NCI-H345 treated with DMSO at 0.1 percent for 48 hours (cell line): Measurements from ENCODE around the gene FRMD4A.
A peak's percentile ranks its signal among the peaks of the same experiment; 100 is the strongest.

Source experiments
- DNase-seq: peaks from one replicate; lab custom pipeline; 2025; ENCODE audit not compliant: unreplicated experiment; lab: John Stamatoyannopoulos, UW

FRMD4A gene

DNA sequence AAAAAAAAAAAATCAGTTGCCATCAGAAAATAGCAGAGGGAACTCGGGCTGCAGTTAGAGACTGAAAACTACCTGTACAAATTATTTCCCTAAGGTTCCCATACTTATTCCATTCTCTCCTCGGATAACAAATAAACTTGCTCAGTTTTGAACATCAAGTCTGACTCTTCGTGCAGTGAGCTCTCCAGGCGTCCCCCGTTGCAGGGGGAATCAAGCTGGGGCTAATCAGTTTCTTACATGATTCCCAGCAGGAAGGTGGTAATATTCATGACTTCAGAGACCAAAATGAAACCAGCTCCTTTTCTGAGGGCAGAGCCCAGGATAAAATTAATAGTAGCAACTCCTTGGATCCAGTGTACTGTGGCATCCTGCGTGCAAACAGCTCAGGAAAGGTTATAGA lies 135.3 kb downstream of the FRMD4A start:
- no peak for DNase-seq

- DNase-seq = no peak
Observed at GRCh38 chr10:14192746-14193145, 138.0 kb downstream of the FRMD4A start.

DNA sequence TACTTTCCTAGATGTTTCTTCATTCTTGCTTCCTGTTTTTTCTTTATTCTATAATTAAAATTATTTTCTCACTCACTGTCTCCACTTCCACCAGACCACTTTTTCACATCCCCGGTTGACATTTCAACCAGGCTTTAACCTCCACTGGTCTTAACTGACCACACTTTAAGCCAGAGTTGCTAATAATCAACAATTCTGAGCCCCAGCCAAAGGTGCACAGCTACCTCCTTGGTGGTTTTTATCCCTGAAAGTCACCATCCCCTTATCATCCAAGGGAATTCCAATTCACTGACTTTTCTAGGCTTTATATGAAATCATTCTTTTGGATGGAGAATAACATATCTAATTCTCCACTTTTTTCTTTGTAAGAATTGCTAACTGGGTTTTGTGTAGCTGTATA lies 138.9 kb downstream of the FRMD4A start:
- DNase-seq = no peak

- DNase-seq = no peak
Observed at GRCh38 chr10:14191407-14191806, 139.3 kb downstream of the FRMD4A start.

DNA sequence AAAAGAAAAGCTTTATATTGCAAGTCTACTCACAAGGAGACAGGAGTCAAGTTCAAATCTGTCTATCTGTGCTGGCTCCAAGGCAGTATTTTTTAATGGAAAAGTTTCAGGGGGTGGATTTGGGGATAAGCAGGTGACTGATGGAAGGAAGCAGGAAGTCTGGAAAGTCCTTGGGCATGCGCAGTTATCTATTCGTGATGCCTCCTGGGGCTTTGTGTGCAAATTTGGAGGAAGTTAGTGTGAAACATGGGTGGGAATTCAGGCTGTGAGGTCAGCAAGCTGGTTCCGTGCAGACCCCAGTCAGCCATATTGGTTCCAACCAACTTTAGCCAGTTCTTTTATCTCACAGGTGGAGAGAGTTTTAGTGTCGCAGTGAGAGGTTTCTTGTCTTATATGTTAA lies 140.0 kb downstream of the FRMD4A start:
- DNase-seq = no peak

- no peak for DNase-seq
Observed at GRCh38 chr10:14186245-14186644, 144.5 kb downstream of the FRMD4A start.

DNA sequence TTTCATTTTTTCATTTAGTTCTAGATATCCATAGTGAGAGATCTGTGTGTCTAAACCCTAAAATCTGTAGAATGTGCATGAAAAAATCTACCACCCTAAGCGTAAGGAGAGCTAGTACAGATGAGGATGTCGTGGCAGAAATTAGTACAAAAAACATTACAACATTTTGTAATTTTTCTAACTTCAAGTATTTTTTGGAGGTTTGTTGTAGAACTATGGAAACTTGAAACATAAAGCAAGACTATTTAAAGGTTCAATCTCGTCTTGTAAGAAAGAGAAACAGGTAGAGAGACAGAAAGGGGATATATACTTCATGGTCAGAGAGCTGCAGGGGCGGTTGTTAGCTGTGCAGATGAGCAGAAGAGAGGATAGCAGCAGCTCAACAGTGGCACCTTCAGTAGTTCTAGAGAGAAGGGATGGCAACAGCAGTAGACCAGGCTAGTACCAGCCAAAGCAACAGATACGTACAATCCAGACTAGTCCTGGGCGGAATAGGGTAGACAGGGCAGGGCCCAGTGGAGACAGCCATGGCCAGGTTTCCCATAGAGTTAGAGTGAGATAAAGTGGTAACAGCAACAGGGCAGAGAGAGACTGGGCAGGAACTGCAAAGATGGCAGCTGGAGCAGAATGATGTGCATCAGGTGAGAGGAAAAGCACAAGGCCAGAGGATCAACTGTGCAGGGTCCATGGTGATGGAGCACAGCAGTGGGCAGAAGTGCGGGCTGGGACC lies 145.2 kb downstream of the FRMD4A start:
- no peak for DNase-seq

- DNase-seq = no peak
Observed at GRCh38 chr10:14184841-14185315, 145.8 kb downstream of the FRMD4A start.

GRCh38 chr10:14182781-14183180 lies 147.9 kb downstream of the FRMD4A start:
- DNase-seq = no peak

- DNase-seq = no peak
Observed at GRCh38 chr10:14181567-14181936, 149.2 kb downstream of the FRMD4A start.

DNA sequence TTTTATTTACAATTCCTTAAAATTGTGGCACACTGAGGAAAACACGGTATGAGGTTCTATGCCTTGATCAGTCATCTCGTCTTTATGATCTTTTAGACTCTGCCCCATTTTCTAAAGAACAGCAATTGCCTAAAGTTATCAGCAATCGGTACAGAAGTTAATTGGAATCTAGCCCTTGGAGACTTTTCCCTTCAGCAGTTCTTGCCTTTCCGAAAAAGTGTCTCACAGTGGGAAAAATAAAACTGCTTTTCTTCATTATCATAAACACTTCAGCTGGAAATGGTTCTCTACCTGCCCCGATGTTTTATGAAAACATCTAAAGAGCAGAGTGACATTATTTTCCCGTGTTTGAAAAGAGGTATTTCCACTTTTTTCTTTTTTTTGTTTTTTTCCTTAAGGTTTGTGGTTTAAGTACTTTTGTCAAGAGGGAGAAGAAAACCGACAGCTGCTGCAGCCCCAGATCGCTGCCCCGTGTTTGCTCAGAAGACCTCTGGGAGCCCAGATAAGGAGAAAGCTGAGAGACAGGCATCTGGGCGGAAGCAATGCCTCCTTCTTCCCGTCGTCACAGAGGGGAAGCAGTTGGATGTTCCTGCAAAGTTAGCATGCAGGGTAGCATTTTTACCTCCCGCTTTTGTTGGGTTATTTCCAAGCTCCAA lies 149.7 kb downstream of the FRMD4A start:
- DNase-seq = no peak

DNA sequence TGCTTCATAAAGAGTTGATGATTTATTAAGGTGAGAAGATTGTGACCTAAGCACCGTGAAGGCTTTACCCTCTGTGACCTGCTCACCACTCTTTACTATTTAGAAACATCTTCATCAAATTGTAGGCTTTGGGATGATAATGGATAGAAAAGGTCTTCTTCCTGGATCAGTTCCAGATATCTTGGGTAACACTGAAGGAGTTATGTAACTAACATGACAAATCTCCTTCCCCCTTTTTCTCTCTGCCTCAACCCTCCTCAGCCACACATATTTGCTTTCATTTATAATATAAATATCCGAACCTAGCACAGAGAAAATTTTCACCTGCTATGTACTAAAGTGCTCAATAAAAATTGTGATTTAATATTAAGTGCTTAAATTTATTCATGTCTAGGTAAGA lies 151.5 kb downstream of the FRMD4A start:
- no peak for DNase-seq

DNA sequence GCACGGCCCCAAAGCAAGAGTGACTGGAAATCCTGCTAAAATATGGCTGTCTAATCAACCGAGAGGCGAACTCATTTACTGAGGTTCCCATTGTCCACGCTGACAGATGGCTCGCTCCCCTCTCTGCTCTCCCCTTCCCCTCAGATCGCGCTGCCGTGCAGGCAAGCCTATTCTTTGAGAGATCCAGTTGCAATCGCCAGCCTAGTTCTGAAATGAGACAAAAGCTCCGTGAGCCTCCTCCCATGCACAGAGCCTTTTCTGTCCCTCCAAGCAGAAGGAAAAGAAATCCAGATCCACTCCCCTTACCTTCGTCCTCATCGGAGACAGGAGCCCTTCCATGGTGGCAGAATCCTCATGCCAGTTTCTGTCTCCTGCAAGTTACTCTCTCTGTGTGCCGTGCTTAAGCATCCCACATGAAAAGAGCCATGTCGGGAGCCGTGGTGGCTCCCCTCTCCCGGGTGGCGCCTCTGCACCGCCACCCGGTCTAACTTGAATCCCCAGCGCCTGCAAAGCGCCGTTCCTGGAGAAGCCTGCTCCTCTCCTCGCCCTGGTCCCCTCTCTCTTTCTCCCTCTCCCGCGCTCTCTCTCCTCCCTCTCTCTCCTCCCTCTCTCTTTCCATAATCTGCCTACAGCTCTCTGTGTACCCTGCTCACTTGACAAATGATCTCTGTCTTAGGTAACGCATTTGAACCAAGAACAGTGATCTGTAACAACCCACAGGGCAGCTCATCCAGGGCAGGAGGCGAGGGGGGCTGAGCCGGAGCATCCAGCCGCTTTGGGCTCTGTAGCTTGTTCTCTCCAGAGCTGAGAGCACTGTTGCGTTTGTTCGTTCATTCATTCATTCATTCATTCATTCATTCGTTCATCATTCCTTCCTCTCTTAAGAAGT lies 156.8 kb downstream of the FRMD4A start:
- DNase-seq = peak; percentile 41

DNA sequence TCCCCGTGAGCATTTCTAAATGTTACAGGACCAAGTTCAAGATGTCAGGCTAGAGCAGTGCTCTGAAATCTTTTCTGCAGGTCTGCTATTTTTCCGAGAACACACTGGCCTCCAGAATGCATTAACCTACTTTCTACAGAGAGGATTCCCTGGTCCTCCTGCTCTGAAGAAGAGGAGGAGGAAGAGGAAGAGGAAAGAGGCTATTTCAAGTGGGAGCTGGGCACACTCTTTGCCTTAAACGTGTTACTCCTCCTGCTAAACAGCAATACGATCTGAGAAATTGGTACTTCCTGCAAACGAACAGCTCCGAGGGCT lies 157.4 kb downstream of the FRMD4A start:
- DNase-seq = no peak

DNA sequence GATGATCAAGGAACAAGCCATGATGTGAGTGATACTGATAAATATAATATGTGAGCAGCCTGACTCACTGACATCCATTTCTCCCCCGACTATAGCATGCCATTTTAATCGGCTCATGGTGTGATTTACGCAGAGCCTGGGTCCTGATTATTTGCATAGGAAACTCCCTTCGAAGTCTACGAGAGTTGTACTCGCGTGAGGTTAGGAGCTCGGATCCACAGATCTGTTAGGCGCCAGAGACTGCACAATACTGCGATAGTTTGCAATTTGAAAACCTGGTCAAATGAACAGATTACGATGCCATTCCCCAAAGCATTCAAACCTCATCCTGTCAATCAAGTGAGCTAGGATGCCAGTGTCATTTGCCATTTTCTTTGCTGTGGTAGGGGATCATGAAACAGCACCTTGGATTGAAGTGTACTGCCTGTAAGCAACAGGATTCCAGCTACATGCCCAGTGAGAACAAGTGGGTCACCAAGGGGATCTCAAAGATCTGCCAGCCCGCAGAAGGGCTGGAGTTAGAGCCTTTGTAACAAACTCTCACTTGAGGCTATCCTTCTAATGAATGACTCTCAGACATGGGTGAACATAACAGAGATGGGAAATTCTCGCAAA lies 158.3 kb downstream of the FRMD4A start:
- DNase-seq = no peak

DNA sequence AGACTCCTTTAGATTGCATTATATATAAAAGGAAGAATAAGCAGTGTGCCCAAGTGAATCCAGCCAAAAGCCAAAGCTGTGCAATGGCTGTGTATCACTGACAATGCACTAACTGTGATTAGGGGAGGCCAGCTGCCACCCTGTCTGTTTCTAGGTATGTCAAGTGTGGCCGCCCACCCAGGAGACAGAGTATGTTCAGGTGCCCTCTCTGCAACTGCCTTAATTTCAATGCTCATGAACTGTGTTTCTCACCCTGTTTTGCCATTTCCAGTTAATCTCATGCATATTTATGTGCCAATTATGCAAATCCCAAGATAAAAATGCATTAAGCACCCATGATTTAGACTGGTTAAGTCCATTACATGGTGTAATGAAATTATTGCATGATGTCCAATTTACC lies 159.4 kb downstream of the FRMD4A start:
- no peak for DNase-seq

- DNase-seq = no peak
Observed at GRCh38 chr10:14163377-14164086, 167.2 kb downstream of the FRMD4A start.

DNA sequence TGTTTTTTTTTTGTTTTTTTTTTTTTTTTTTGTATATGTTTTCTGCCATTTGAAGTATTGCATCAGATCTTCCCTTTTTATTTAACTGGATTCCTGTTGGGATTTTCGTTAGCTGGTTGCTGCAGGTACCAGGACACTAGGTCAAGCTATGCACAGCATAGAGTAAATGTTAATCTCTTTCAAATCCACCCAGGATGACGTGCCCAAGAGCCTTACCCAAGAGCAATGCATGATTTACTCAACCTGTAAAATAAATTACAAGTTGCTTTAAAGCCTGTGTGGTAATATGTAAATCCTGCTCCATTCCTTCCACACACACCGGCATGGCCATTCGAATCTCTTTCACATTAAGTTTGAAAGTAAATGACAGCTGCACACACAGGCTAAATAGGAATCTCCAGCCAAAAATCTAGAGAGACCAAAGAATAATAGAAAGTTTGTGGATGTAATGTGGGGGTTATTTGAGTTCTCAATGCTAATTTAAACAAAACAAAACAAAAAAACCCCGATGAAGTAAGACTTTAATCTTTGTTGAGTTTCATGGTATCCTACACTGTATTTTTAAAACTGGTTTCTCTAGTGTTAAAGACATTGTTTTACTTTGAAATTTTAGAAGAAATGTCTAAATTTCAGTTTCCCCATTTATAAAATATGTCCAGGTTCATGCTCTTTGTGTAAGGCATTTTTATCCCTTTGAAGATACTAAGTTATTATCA lies 167.9 kb downstream of the FRMD4A start:
- DNase-seq = no peak

- no peak for DNase-seq
Observed at GRCh38 chr10:14162061-14162460, 168.7 kb downstream of the FRMD4A start.

DNA sequence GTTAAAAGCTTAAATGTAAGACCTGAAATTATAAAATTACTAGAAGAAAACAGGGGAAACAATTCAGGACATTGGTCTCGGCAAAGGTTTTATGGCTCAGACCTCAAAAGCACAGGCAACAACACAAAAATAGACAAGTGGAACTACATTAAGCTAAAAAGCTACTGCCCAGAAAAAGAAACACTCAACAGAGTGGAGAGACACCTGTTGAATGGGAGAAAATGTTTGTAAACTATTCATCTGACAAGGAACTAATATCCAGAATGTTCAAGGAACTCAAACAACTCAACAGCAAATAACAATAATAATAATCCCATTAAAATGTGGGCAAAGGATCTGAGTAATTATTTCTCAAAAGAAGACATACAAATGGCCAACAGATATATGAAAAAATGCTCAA lies 170.4 kb downstream of the FRMD4A start:
- no peak for DNase-seq
